ENCODE data around the gene ADK. TPM values are rescaled to one million over a fixed set of nuclear protein-coding genes. Genes with fewer than 3 reads are reported as not detected.

ADK gene
- polyA plus RNA-seq, 1 donor (not counting 4 experiments of a cell fraction or from before 2014, with no cell fraction given), result 139 TPM

DNA sequence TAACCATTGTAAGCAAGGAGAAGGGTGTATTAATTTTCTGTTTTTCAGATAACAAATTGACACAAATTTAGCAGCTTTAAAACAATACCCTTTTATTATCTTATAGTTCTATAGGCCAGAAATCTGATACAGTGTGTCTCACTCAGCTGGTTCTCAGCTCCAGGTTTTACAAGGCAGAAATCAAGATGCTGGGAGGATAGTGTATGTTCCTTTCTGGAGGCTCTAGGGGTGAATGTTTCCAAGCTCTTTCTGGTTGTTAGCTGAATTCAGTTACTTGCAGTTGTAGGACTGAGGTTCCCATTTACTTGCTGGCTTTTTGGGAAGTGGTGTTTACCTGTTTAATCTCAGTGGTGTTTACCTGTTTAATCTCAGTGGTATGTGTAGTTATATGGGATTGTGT is 125.4 kb downstream of the ADK start:
- Histone ChIP-seq H3K9me3 (ENCODE audit: control insufficient read depth, low read depth, low read length) (no peaks in the 10 kb centered on the region), H3K9ac (ENCODE audit: control insufficient read depth, extremely low read depth, insufficient read depth, low read length) (no peak overlapping the region), H3K4me1 (ENCODE audit: control insufficient read depth, extremely low read depth, insufficient read depth, low read length) (peaks cover 4% of the 10 kb centered on the region), H3K4me3 (ENCODE audit: control insufficient read depth in 2 of 3, extremely low read depth in 1 of 3, insufficient read depth in 2 of 3, low read depth in 1 of 3, low read length in 3 of 3) (no peak overlapping the region), H3K79me2 (ENCODE audit: control insufficient read depth, insufficient read depth, low read length) (peaks cover 45% of the 10 kb centered on the region), H3K27me3 (ENCODE audit: control insufficient read depth, extremely low read depth, insufficient read depth, low read length) (no peaks in the 10 kb centered on the region), H3K4me2 (ENCODE audit: control insufficient read depth, extremely low read depth, insufficient read depth, low read depth, low read length) (no peak overlapping the region), H3K36me3 (ENCODE audit: control insufficient read depth in 2 of 2, extremely low read depth in 1 of 2, insufficient read depth in 2 of 2, low read length in 2 of 2) (no peaks in the 10 kb centered on the region), H2AFZ (ENCODE audit: control insufficient read depth, low read length) (no peak overlapping the region), H3K9me1 (ENCODE audit: control insufficient read depth, extremely low read depth, insufficient read depth, low read length) (no peaks in the 10 kb centered on the region), H3K27ac (ENCODE audit: control insufficient read depth, insufficient read depth, low read length) (no peak overlapping the region), H4K20me1 (ENCODE audit: control insufficient read depth, extremely low read depth, insufficient read depth, low read length) (no peaks in the 10 kb centered on the region)
- TF ChIP-seq, protein P1, sequence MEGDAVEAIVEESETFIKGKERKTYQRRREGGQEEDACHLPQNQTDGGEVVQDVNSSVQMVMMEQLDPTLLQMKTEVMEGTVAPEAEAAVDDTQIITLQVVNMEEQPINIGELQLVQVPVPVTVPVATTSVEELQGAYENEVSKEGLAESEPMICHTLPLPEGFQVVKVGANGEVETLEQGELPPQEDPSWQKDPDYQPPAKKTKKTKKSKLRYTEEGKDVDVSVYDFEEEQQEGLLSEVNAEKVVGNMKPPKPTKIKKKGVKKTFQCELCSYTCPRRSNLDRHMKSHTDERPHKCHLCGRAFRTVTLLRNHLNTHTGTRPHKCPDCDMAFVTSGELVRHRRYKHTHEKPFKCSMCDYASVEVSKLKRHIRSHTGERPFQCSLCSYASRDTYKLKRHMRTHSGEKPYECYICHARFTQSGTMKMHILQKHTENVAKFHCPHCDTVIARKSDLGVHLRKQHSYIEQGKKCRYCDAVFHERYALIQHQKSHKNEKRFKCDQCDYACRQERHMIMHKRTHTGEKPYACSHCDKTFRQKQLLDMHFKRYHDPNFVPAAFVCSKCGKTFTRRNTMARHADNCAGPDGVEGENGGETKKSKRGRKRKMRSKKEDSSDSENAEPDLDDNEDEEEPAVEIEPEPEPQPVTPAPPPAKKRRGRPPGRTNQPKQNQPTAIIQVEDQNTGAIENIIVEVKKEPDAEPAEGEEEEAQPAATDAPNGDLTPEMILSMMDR (optimal IDR thresholded peaks at IDR 0.05 in 1 of 3, IDR thresholded peaks at IDR 0.05 in 1 of 3, conservative IDR thresholded peaks at IDR 0.05 in 1 of 3; ENCODE audit: extremely low read depth in 1 of 3, insufficient read depth in 2 of 3, low read length in 3 of 3), result no peak
- no peak for TF ChIP-seq EZH2 (IDR thresholded peaks at IDR 0.05; ENCODE audit: low read length)
- FAIRE-seq (no peak), DNase-seq (ENCODE audit: low read depth, low spot score) (no peak)
- dilution Hi-C loops (cut with MboI; ENCODE audit: extremely low pct_ligation_motif_present, low sequenced_read_pairs), result no loop called here

DNA sequence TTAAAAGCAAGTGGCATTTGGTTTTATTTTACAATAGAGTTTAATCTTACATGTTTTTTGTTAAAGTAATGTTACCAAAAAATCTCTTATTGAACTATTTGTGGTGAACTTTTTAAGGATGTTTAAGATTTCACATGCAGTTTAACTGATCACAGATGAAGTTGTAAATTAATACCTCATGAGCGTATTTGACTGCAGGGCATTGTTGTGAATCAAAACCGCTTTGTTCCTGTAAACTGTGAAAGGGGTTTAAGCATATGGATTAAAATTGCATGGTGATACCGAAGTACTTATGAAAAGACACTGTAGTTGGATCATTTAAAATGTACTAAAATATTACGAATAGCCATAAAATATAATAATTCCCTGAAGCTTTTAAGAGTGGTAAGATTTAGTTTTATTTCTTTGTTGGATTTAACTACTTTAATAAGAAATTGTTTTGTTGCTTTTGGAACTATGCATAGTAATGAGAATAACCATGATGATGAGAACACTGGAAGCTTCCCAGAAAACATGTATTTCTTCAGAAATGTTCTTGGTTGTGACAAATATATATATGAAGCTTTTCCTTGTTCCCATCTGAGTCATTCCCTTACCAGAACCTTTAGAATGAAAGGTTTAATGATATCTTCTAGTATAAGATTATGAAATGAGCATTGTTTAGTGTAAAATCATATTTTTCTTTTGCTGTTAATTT is 131.3 kb downstream of the ADK start:
- TF ChIP-seq, protein P1 (optimal IDR thresholded peaks at IDR 0.05 in 1 of 3, IDR thresholded peaks at IDR 0.05 in 1 of 3, conservative IDR thresholded peaks at IDR 0.05 in 1 of 3; ENCODE audit: extremely low read depth in 1 of 3, insufficient read depth in 2 of 3, low read length in 3 of 3), result no peak
- TF ChIP-seq EZH2 (IDR thresholded peaks at IDR 0.05; ENCODE audit: low read length), result no peak
- peaks cover 22% of the 10 kb centered on the region for H3K4me1 ChIP-seq (ENCODE audit: control insufficient read depth, extremely low read depth, insufficient read depth, low read length)
- H3K36me3 ChIP-seq (ENCODE audit: control insufficient read depth in 2 of 2, extremely low read depth in 1 of 2, insufficient read depth in 2 of 2, low read length in 2 of 2), result no peaks in the 10 kb centered on the region
- H3K9me3 ChIP-seq (ENCODE audit: control insufficient read depth, low read depth, low read length), result peaks cover 7% of the 10 kb centered on the region
- no peak overlapping the region for H3K27ac ChIP-seq (ENCODE audit: control insufficient read depth, insufficient read depth, low read length)
- H2AFZ ChIP-seq (ENCODE audit: control insufficient read depth, low read length), result no peak overlapping the region
- H3K4me2 ChIP-seq (ENCODE audit: control insufficient read depth, extremely low read depth, insufficient read depth, low read depth, low read length), result no peak overlapping the region
- H4K20me1 ChIP-seq (ENCODE audit: control insufficient read depth, extremely low read depth, insufficient read depth, low read length), result no peaks in the 10 kb centered on the region
- no peak overlapping the region for H3K9ac ChIP-seq (ENCODE audit: control insufficient read depth, extremely low read depth, insufficient read depth, low read length)
- H3K79me2 ChIP-seq (ENCODE audit: control insufficient read depth, insufficient read depth, low read length), result peaks cover 50% of the 10 kb centered on the region
- DNase-seq (ENCODE audit: low read depth, low spot score) (no peak), FAIRE-seq (no peak)
- dilution Hi-C loops (cut with MboI; ENCODE audit: extremely low pct_ligation_motif_present, low sequenced_read_pairs), result no loop called here
- H3K4me3 ChIP-seq (ENCODE audit: control insufficient read depth in 2 of 3, extremely low read depth in 1 of 3, insufficient read depth in 2 of 3, low read depth in 1 of 3, low read length in 3 of 3), result no peak overlapping the region
- no peaks in the 10 kb centered on the region for H3K27me3 ChIP-seq (ENCODE audit: control insufficient read depth, extremely low read depth, insufficient read depth, low read length)
- no peaks in the 10 kb centered on the region for H3K9me1 ChIP-seq (ENCODE audit: control insufficient read depth, extremely low read depth, insufficient read depth, low read length)
